Stimulated activated CD4-positive, alpha-beta T cell treated with anti-CD3 and anti-CD28 coated beads, Interleukin-2, amount 100 ng/mL, for 4 hours (primary cell): ENCODE measurements around the gene MYO1H.
"Not testable (repeated sequence)": the region's sequence is repeated elsewhere in the genome, so short reads cannot be mapped to it uniquely, and the experiment has no call there.

Experiments used
- DNase-seq: peaks from one replicate; pipeline ENCODE4 v3.0.0-alpha.2; 2020; ENCODE audit warnings: low read depth

Gene MYO1H

GRCh38 chr12:109343677-109344076 is 4.0 kb upstream of the MYO1H start:
- no peak for DNase-seq

- DNase-seq = no peak
Measured at GRCh38 chr12:109345428-109345827, 2.3 kb upstream of the MYO1H start.

- no peak for DNase-seq
Measured at GRCh38 chr12:109346920-109347319, 780 bp upstream of the MYO1H start.

GRCh38 chr12:109352184-109352583 is 4.5 kb downstream of the MYO1H start:
- no peak for DNase-seq

- DNase-seq = no peak
Measured at GRCh38 chr12:109356577-109356976, 8.9 kb downstream of the MYO1H start.

- no peak for DNase-seq
Measured at GRCh38 chr12:109357032-109357431, 9.3 kb downstream of the MYO1H start.

GRCh38 chr12:109358154-109358869 is 10.6 kb downstream of the MYO1H start:
- no peak for DNase-seq

GRCh38 chr12:109359131-109359690 is 11.5 kb downstream of the MYO1H start:
- DNase-seq = no peak

GRCh38 chr12:109369831-109370230 is 22.1 kb downstream of the MYO1H start:
- no peak for DNase-seq

GRCh38 chr12:109377139-109377685 is 29.5 kb downstream of the MYO1H start:
- no peak for DNase-seq

GRCh38 chr12:109378569-109378968 is 30.9 kb downstream of the MYO1H start:
- no peak for DNase-seq

GRCh38 chr12:109382031-109382430 is 34.3 kb downstream of the MYO1H start:
- no peak for DNase-seq

- no peak for DNase-seq
Measured at GRCh38 chr12:109383240-109383639, 35.5 kb downstream of the MYO1H start.

GRCh38 chr12:109385339-109386058 is 37.8 kb downstream of the MYO1H start:
- DNase-seq = no peak

- no peak for DNase-seq
Measured at GRCh38 chr12:109386059-109386433, 38.3 kb downstream of the MYO1H start.

GRCh38 chr12:109387425-109388166 is 39.9 kb downstream of the MYO1H start:
- DNase-seq = no peak

GRCh38 chr12:109388167-109388563 is 40.5 kb downstream of the MYO1H start:
- no peak for DNase-seq

GRCh38 chr12:109389146-109389545 is 41.4 kb downstream of the MYO1H start:
- DNase-seq = no peak

- DNase-seq = peak; percentile 9
Measured at GRCh38 chr12:109393437-109394345, 46.0 kb downstream of the MYO1H start.

- no peak for DNase-seq
Measured at GRCh38 chr12:109394891-109395290, 47.2 kb downstream of the MYO1H start.

- DNase-seq = not testable (repeated sequence)
Measured at GRCh38 chr12:109404841-109405240, 57.1 kb downstream of the MYO1H start.
